Central memory CD4-positive, alpha-beta T cell (primary cell): ENCODE measurements around the gene SFMBT2.

ENCODE experiments used
- DNase-seq: peaks from one replicate; pipeline ENCODE4 v3.0.0; 2022

The SFMBT2 gene

DNA sequence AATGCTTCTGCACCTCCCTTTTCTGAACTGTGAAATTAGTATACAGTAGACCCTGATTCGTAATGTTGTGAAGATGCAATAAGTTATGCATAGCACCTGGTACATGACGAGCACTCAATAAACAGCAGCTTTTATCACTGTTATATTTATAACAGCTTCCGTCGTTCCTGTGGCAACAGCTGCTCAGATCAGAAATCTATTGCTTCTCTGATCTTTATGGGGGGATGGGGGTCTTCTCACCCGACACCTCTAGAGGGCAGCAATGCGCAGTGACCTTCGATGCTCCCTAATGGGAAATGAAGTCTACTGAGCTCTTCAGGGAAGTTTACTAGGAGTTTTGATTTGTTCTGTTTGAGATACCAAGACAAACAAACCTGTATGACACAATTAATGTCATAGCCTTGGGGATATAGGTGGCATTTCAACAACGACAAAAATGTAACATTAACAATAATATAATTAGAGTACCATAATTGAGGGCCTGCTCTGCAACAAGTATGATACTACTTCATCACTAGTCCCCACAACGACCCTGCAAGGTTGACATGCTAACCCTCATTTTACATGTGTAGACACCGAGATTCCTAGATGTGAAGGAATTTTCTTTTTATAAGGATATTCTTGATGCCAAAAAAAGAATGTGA lies 289.6 kb downstream of the SFMBT2 start:
- DNase-seq: peak; percentile 50

DNA sequence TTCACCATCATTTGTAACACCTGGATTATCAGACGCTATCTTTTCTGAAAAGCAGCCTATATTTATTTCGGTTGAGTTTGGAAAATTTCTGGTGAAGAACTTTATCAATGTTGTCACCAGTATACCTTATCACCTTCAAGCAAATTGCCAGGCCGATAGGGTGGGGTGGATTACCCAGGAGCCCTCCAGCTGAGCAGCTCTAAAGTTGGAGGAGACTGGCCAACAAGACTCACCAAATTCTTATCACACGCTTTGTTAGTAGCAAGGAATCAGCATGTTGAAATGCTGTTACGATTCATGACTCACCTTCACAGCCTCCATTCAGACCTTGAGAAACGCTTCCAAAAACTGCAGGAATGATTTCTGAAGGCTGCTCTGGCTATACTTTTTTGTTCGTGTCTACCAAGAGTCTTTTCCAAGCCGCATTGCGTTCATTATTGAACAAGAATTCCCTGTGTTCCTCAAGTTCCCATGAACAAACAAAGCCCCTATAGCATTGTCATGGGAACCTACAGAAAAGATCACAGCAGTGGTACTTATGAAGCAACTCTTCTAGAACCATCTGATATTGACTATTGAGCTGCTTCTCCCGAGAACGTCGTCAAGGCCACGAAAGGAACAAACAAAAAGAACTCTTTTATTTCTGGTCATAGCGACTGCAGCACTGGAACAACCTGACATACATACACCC lies 291.4 kb downstream of the SFMBT2 start:
- no peak for DNase-seq

DNA sequence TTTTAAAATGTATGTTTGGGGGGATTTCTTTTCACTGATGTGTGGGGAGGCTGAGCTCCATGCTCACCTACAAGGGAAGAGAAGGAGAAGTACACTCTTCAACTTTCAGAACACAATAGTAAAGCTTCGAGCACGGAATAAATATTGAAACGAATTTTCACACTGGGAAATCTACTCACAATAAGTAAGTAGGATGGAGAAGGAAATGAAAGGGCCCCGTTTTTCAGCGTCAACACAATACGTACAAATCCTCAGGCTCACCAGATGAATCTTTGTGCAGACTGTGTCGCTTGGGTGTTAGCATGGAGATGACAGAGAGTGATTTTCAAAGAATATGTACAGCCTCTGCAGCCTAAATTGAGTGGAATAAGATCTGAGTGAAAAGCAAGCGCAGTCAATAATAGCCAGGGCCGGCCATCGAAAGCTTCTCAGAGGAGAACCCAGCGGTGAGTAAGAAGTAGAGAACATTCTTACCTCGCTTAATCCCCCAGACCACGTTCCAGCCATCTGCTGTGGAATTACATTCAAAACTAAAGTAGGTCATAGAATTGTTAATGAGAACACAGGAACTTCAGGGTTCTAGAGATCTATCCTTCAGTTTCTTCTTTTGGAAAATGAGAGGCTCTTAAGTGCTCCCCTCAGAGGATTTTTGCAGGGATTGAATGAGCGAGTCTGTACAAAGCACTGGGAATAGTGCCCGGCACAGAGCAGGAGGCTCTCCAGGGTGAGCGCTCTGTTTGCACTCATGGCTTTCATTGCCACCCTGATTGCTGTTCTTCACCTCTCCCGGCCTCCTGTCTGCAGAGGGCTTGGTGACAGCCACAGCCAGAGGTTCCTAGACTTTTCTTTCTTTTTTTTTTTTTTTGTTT lies 292.8 kb downstream of the SFMBT2 start:
- no peak for DNase-seq

DNA sequence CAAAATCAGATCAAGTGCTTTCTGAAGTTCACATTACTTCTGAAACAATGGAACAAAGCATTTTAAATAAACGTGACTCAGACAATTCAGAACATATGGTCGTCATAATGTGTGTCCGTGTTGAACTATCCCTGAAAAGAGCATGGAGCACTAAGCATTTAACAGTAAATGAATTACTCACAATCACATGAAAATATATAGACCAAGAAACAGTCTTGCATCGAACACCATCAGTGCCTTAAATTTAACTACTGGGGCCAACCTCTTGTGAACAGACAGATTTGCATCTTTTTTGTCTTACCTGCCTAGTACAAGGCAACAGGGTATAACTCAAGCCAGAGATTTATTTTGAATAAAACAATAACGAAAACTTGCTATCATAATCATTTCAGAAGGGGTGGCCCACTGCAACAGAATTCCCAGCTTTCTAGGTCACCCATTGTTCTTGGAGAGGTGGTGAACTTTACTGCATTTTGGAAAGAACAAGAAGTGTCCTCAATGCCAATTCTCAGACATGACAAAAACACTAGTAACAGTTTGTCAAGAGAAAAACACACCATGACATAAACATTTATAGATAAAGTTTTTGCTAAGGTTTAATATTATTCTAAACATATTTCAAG lies 293.5 kb downstream of the SFMBT2 start:
- no peak for DNase-seq

- no peak for DNase-seq
Observed at GRCh38 chr10:7111561-7111960, 299.3 kb downstream of the SFMBT2 start.

DNA sequence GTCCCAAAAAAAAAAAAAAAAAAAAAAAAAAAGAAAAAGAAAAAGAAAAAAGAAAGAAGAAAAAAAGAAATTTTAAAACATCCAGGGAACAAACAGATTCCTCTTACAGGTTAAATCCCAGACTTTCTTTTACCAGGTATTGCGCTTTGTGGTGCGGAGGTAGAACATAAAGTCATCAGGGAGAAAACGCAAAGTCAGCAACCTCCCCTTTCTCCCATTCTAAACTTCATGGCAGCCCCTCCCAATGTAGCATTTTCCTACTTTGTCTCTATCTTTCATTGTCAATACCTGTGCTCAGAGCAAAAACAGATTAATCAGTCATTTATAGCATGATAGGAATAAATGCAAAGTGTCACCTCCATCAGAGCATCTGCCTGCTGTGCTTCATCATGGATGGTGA lies 299.7 kb downstream of the SFMBT2 start:
- no peak for DNase-seq
